OCI-LY1 (cell line): Measurements from ENCODE around the gene TYMS.

Experiments used
- H2AFZ ChIP-seq: fragments of 200-600 bp; sonication (generic), shearing (Covaris generic); 2 replicates; pipeline ENCODE4 v1.6.0; 2014; ENCODE audit warnings: antibody characterized with exemption, mild to moderate bottlenecking, low read length
- H3F3A ChIP-seq: fragments of 200-600 bp; sonication (generic), shearing (Covaris generic); 2 replicates; pipeline ENCODE4 v1.6.0; 2014; ENCODE audit warnings: mild to moderate bottlenecking, antibody characterized with exemption, low read length, moderate library complexity; ENCODE audit not compliant: insufficient read depth
- H3K27ac ChIP-seq: fragments of 200-600 bp; sonication (generic); 2 replicates; pipeline ENCODE4 v1.5.1; 2014; ENCODE audit warnings: low read length, mixed run types, mild to moderate bottlenecking, low read depth; ENCODE audit not compliant: poor library complexity, severe bottlenecking
- H3K27me3 ChIP-seq: fragments of 200-600 bp; sonication (generic); 2 replicates; pipeline ENCODE4 v1.6.0; 2014; ENCODE audit warnings: antibody characterized with exemption, mild to moderate bottlenecking, low read length, moderate library complexity; ENCODE audit not compliant: insufficient read depth
- H3K36me3 ChIP-seq: fragments of 200-600 bp; sonication (generic); 2 replicates; pipeline ENCODE4 v1.6.1; 2014; ENCODE audit warnings: mild to moderate bottlenecking, antibody characterized with exemption, low read length, moderate library complexity, mixed read lengths; ENCODE audit not compliant: insufficient read depth
- H3K4me1 ChIP-seq: fragments of 200-600 bp; sonication (generic); 2 replicates; pipeline ENCODE4 v1.5.1; 2014; ENCODE audit warnings: mild to moderate bottlenecking, low read length, moderate library complexity; ENCODE audit not compliant: insufficient read depth, severe bottlenecking
- H3K4me2 ChIP-seq: fragments of 200-600 bp; sonication (generic), shearing (Covaris generic); 2 replicates; pipeline ENCODE4 v1.6.1; 2014; ENCODE audit warnings: low read length
- H3K4me3 ChIP-seq: fragments of 200-600 bp; sonication (generic); 2 replicates; pipeline ENCODE4 v1.5.1; 2014; ENCODE audit warnings: low read length, low read depth, mild to moderate bottlenecking, mixed read lengths; ENCODE audit not compliant: poor library complexity, severe bottlenecking
- H3K79me2 ChIP-seq: fragments of 200-600 bp; shearing (Covaris generic); 2 replicates; pipeline ENCODE4 v1.6.1; 2016; ENCODE audit warnings: mixed run types, low read length, mixed read lengths; ENCODE audit not compliant: insufficient read depth
- H3K9ac ChIP-seq: fragments of 200-600 bp; sonication (generic), shearing (Covaris generic); 2 replicates; pipeline ENCODE4 v1.6.1; 2014; ENCODE audit warnings: mild to moderate bottlenecking, low read length, mixed read lengths
- H3K9me2 ChIP-seq: fragments of 200-600 bp; sonication (generic), shearing (Covaris generic); 2 replicates; pipeline ENCODE4 v1.6.1; 2014; ENCODE audit warnings: low read depth, mild to moderate bottlenecking, low read length, mixed read lengths
- H3K9me3 ChIP-seq: fragments of 200-600 bp; shearing (Covaris generic); 2 replicates; pipeline ENCODE4 v1.6.1; 2014; ENCODE audit warnings: low read length, mixed read lengths
- H4K20me1 ChIP-seq: fragments of 200-600 bp; sonication (generic), shearing (Covaris generic); 2 replicates; pipeline ENCODE4 v1.6.0; 2016; ENCODE audit warnings: mild to moderate bottlenecking, low read length; ENCODE audit not compliant: insufficient read depth
- EZH2 ChIP-seq: fragments of 200-600 bp; sonication (generic), shearing (Covaris generic); IDR thresholded peaks from 2 replicates; pipeline ENCODE4 v1.8.0; 2017; ENCODE audit warnings: borderline replicate concordance, mixed run types, mild to moderate bottlenecking, antibody characterized with exemption, low read length, moderate library complexity, mixed read lengths
- TF ChIP-seq, protein P1 (sequence below): fragments of 200-600 bp; sonication (generic), shearing (Covaris generic); IDR thresholded peaks from 2 replicates; pipeline ENCODE4 v1.5.1; 2017; ENCODE audit warnings: mild to moderate bottlenecking, antibody characterized with exemption, low read length, moderate library complexity, mixed read lengths

TYMS gene

DNA sequence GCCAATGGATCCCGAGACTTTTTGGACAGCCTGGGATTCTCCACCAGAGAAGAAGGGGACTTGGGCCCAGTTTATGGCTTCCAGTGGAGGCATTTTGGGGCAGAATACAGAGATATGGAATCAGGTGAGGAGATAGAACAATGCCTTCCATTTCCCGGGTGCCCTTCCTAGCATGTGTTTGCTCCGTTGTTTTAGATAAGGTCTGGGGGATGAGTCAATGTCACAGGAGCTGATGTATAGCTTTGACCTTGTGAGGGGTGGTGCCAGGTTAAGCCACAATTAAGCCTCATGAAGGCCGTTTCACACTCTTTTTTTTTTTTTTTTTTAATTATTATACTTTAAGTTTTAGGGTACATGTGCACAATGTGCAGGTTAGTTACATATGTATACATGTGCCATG is 4.7 kb downstream of the TYMS start:
- no peaks in the 10 kb centered on the region for H3K9me2 ChIP-seq
- no peaks in the 10 kb centered on the region for H3K9me3 ChIP-seq
- TF ChIP-seq, protein P1, sequence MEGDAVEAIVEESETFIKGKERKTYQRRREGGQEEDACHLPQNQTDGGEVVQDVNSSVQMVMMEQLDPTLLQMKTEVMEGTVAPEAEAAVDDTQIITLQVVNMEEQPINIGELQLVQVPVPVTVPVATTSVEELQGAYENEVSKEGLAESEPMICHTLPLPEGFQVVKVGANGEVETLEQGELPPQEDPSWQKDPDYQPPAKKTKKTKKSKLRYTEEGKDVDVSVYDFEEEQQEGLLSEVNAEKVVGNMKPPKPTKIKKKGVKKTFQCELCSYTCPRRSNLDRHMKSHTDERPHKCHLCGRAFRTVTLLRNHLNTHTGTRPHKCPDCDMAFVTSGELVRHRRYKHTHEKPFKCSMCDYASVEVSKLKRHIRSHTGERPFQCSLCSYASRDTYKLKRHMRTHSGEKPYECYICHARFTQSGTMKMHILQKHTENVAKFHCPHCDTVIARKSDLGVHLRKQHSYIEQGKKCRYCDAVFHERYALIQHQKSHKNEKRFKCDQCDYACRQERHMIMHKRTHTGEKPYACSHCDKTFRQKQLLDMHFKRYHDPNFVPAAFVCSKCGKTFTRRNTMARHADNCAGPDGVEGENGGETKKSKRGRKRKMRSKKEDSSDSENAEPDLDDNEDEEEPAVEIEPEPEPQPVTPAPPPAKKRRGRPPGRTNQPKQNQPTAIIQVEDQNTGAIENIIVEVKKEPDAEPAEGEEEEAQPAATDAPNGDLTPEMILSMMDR = no peak
- TF ChIP-seq EZH2 = no peak
- no peak overlapping the region for H3K9ac ChIP-seq
- no peak overlapping the region for H3K4me3 ChIP-seq
- H3K27me3 ChIP-seq = no peaks in the 10 kb centered on the region
- no peak overlapping the region for H2AFZ ChIP-seq
- no peaks in the 10 kb centered on the region for H3F3A ChIP-seq
- no peak overlapping the region for H3K4me2 ChIP-seq
- peaks cover 39% of the 10 kb centered on the region for H3K36me3 ChIP-seq
- H3K27ac ChIP-seq = no peak overlapping the region
- H4K20me1 ChIP-seq = no peaks in the 10 kb centered on the region
- peaks cover 6% of the 10 kb centered on the region; the same call in 1 of the 2 replicates for H3K79me2 ChIP-seq
- peaks cover 9% of the 10 kb centered on the region for H3K4me1 ChIP-seq

DNA sequence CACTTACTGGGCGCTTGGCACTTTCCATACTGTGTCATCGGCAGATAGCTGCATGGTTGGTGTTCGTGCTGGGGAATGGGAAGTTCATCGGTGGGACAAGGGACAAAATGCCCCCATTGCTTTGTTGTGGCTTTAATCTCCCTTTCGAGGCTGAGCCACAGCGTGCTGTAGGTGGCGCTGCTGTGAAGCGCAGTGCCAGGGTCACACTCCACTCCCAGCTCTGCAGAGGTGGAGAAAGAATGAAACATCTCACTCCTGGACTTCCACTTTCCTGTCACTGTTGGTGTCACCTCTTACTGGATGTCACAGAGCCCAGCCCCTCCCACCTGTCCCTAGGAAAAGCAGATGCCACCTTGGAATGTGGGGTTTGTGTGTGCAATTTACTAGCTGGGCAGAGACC is 8.7 kb downstream of the TYMS start:
- TF ChIP-seq EZH2 = no peak
- TF ChIP-seq, protein P1 = no peak
- H3K9me3 ChIP-seq = no peaks in the 10 kb centered on the region
- no peaks in the 10 kb centered on the region for H3F3A ChIP-seq
- no peak overlapping the region for H3K4me3 ChIP-seq
- H2AFZ ChIP-seq = no peak overlapping the region
- H3K79me2 ChIP-seq = no peaks in the 10 kb centered on the region
- H3K4me2 ChIP-seq = no peak overlapping the region
- peaks cover 40% of the 10 kb centered on the region for H3K36me3 ChIP-seq
- no peaks in the 10 kb centered on the region for H3K9me2 ChIP-seq
- H3K27me3 ChIP-seq = no peaks in the 10 kb centered on the region
- H3K4me1 ChIP-seq = no peaks in the 10 kb centered on the region
- no peak overlapping the region for H3K27ac ChIP-seq
- no peaks in the 10 kb centered on the region for H4K20me1 ChIP-seq
- H3K9ac ChIP-seq = no peak overlapping the region

DNA sequence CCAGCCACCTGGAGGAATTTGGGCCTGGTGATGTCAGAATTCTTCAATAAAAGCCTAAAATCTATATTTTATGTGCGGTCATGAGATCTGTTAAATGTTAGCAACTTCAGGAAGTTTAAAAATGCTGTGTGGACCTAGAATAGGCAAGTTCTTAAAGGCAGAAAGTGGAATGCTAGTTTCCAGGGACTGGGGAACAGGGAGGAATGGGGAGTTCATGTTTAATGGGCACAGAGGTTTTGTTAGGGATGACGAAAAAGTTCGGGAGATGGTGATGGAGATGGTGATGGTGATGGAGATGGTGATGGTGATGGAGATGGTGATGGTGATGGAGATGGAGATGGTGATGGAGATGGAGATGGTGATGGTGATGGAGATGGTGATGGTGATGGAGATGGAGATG is 9.2 kb downstream of the TYMS start:
- Histone ChIP-seq H3K27me3 (no peaks in the 10 kb centered on the region), H3K4me1 (no peaks in the 10 kb centered on the region), H3K27ac (no peak overlapping the region), H3K4me2 (no peak overlapping the region), H3K9me3 (no peaks in the 10 kb centered on the region), H4K20me1 (no peaks in the 10 kb centered on the region), H3F3A (no peaks in the 10 kb centered on the region), H3K9ac (no peak overlapping the region), H3K4me3 (no peak overlapping the region), H3K9me2 (no peaks in the 10 kb centered on the region), H3K36me3 (peaks cover 39% of the 10 kb centered on the region), H2AFZ (no peak overlapping the region), H3K79me2 (no peaks in the 10 kb centered on the region)
- TF ChIP-seq, protein P1 = no peak
- TF ChIP-seq EZH2 = no peak
